Activated naive CD8-positive, alpha-beta T cell (primary cell): ENCODE results near the gene KIF20B.

ENCODE experiments used
- H3K27ac Mint-ChIP-seq: one replicate; pipeline ENCODE4 v1.8.0; 2021; ENCODE audit warnings: mixed read lengths
- H3K27me3 Mint-ChIP-seq: one replicate; pipeline ENCODE4 v1.8.0; 2021; ENCODE audit warnings: mixed read lengths
- H3K36me3 Mint-ChIP-seq: one replicate; pipeline ENCODE4 v1.8.0; 2021; ENCODE audit warnings: mixed read lengths
- H3K4me1 Mint-ChIP-seq: one replicate; pipeline ENCODE4 v1.8.0; 2021; ENCODE audit warnings: low read depth, mixed read lengths
- H3K4me3 Mint-ChIP-seq: one replicate; pipeline ENCODE4 v1.8.0; 2021; ENCODE audit warnings: mild to moderate bottlenecking, mixed read lengths
- H3K9me3 Mint-ChIP-seq: one replicate; pipeline ENCODE4 v1.8.0; 2021; ENCODE audit warnings: low read depth, mixed read lengths

The KIF20B gene

GRCh38 chr10:89668386-89669071 lies 32.9 kb upstream of the KIF20B start:
- Mint-ChIP-seq H3K4me1 (no peaks in the 10 kb centered on the region), H3K27me3 (peaks cover 9% of the 10 kb centered on the region), H3K4me3 (no peak overlapping the region), H3K27ac (no peak overlapping the region), H3K9me3 (no peaks in the 10 kb centered on the region), H3K36me3 (peaks cover 5% of the 10 kb centered on the region)

- no peaks in the 10 kb centered on the region for H3K4me1 Mint-ChIP-seq
- H3K36me3 Mint-ChIP-seq = peaks cover 5% of the 10 kb centered on the region
- no peak overlapping the region for H3K4me3 Mint-ChIP-seq
- no peak overlapping the region for H3K27ac Mint-ChIP-seq
- H3K27me3 Mint-ChIP-seq = peaks cover 9% of the 10 kb centered on the region
- no peaks in the 10 kb centered on the region for H3K9me3 Mint-ChIP-seq
Observed at GRCh38 chr10:89669985-89670384, 31.4 kb upstream of the KIF20B start.

- peaks cover 5% of the 10 kb centered on the region for H3K36me3 Mint-ChIP-seq
- H3K4me3 Mint-ChIP-seq = no peak overlapping the region
- no peaks in the 10 kb centered on the region for H3K9me3 Mint-ChIP-seq
- H3K27ac Mint-ChIP-seq = no peak overlapping the region
- H3K4me1 Mint-ChIP-seq = no peaks in the 10 kb centered on the region
- H3K27me3 Mint-ChIP-seq = peaks cover 9% of the 10 kb centered on the region
Observed at GRCh38 chr10:89670926-89671325, 30.5 kb upstream of the KIF20B start.

- Mint-ChIP-seq H3K36me3 (peaks cover 5% of the 10 kb centered on the region), H3K27me3 (peaks cover 15% of the 10 kb centered on the region), H3K4me1 (no peaks in the 10 kb centered on the region), H3K9me3 (no peaks in the 10 kb centered on the region), H3K4me3 (no peak overlapping the region), H3K27ac (no peak overlapping the region)
Observed at GRCh38 chr10:89677341-89677740, 24.0 kb upstream of the KIF20B start.

- no peaks in the 10 kb centered on the region for H3K4me1 Mint-ChIP-seq
- H3K36me3 Mint-ChIP-seq = peaks cover 2% of the 10 kb centered on the region
- no peaks in the 10 kb centered on the region for H3K9me3 Mint-ChIP-seq
- no peak overlapping the region for H3K27ac Mint-ChIP-seq
- peaks cover 15% of the 10 kb centered on the region for H3K27me3 Mint-ChIP-seq
- no peak overlapping the region for H3K4me3 Mint-ChIP-seq
Observed at GRCh38 chr10:89679986-89680385, 21.4 kb upstream of the KIF20B start.

- peaks cover 3% of the 10 kb centered on the region for H3K36me3 Mint-ChIP-seq
- no peak overlapping the region for H3K4me3 Mint-ChIP-seq
- H3K4me1 Mint-ChIP-seq = peaks cover 3% of the 10 kb centered on the region
- no peak overlapping the region for H3K27ac Mint-ChIP-seq
- peaks cover 11% of the 10 kb centered on the region for H3K27me3 Mint-ChIP-seq
- H3K9me3 Mint-ChIP-seq = no peaks in the 10 kb centered on the region
Observed at GRCh38 chr10:89683883-89684282, 17.5 kb upstream of the KIF20B start.

- peaks cover 11% of the 10 kb centered on the region for H3K27me3 Mint-ChIP-seq
- no peaks in the 10 kb centered on the region for H3K9me3 Mint-ChIP-seq
- no peak overlapping the region for H3K4me3 Mint-ChIP-seq
- peaks cover 3% of the 10 kb centered on the region for H3K36me3 Mint-ChIP-seq
- H3K4me1 Mint-ChIP-seq = peaks cover 3% of the 10 kb centered on the region
- H3K27ac Mint-ChIP-seq = no peak overlapping the region
Observed at GRCh38 chr10:89684604-89685003, 16.8 kb upstream of the KIF20B start.

GRCh38 chr10:89685936-89686335 lies 15.5 kb upstream of the KIF20B start:
- Mint-ChIP-seq H3K4me3 (no peak overlapping the region), H3K9me3 (no peaks in the 10 kb centered on the region), H3K27ac (no peak overlapping the region), H3K27me3 (peaks cover 6% of the 10 kb centered on the region), H3K36me3 (peaks cover 8% of the 10 kb centered on the region), H3K4me1 (peaks cover 3% of the 10 kb centered on the region)

GRCh38 chr10:89690027-89690426 lies 11.4 kb upstream of the KIF20B start:
- Mint-ChIP-seq H3K4me3 (no peak overlapping the region), H3K9me3 (no peaks in the 10 kb centered on the region), H3K36me3 (peaks cover 12% of the 10 kb centered on the region), H3K4me1 (peaks cover 3% of the 10 kb centered on the region), H3K27me3 (no peaks in the 10 kb centered on the region), H3K27ac (no peak overlapping the region)

- no peak overlapping the region for H3K4me3 Mint-ChIP-seq
- H3K27me3 Mint-ChIP-seq = no peaks in the 10 kb centered on the region
- H3K4me1 Mint-ChIP-seq = no peaks in the 10 kb centered on the region
- H3K9me3 Mint-ChIP-seq = no peaks in the 10 kb centered on the region
- H3K36me3 Mint-ChIP-seq = peaks cover 12% of the 10 kb centered on the region
- H3K27ac Mint-ChIP-seq = no peak overlapping the region
Observed at GRCh38 chr10:89692416-89692815, 9.0 kb upstream of the KIF20B start.

- Mint-ChIP-seq H3K9me3 (no peaks in the 10 kb centered on the region), H3K27me3 (no peaks in the 10 kb centered on the region), H3K36me3 (peaks cover 12% of the 10 kb centered on the region), H3K4me3 (no peak overlapping the region), H3K27ac (no peak overlapping the region), H3K4me1 (no peaks in the 10 kb centered on the region)
Observed at GRCh38 chr10:89693176-89693575, 8.2 kb upstream of the KIF20B start.

GRCh38 chr10:89695307-89695706 lies 6.1 kb upstream of the KIF20B start:
- no peaks in the 10 kb centered on the region for H3K9me3 Mint-ChIP-seq
- peaks cover 14% of the 10 kb centered on the region for H3K36me3 Mint-ChIP-seq
- H3K4me1 Mint-ChIP-seq = peaks cover 5% of the 10 kb centered on the region
- no peaks in the 10 kb centered on the region for H3K27me3 Mint-ChIP-seq
- H3K4me3 Mint-ChIP-seq = no peak overlapping the region
- no peak overlapping the region for H3K27ac Mint-ChIP-seq

GRCh38 chr10:89697946-89698345 lies 3.4 kb upstream of the KIF20B start:
- no peaks in the 10 kb centered on the region for H3K27me3 Mint-ChIP-seq
- H3K36me3 Mint-ChIP-seq = peaks cover 10% of the 10 kb centered on the region
- no peak overlapping the region for H3K27ac Mint-ChIP-seq
- no peak overlapping the region for H3K4me3 Mint-ChIP-seq
- H3K9me3 Mint-ChIP-seq = no peaks in the 10 kb centered on the region
- H3K4me1 Mint-ChIP-seq = peaks cover 24% of the 10 kb centered on the region

- Mint-ChIP-seq H3K9me3 (no peaks in the 10 kb centered on the region), H3K36me3 (peaks cover 5% of the 10 kb centered on the region), H3K27me3 (no peaks in the 10 kb centered on the region), H3K27ac (no peak overlapping the region), H3K4me1 (peaks cover 29% of the 10 kb centered on the region), H3K4me3 (peak overlapping the region; percentile 35)
Observed at GRCh38 chr10:89699581-89700064, 1.8 kb upstream of the KIF20B start.

GRCh38 chr10:89700923-89701241 lies 508 bp upstream of the KIF20B start:
- peak overlapping the region; percentile 96 for H3K4me3 Mint-ChIP-seq
- H3K27ac Mint-ChIP-seq = peak overlapping the region; percentile 98
- no peaks in the 10 kb centered on the region for H3K27me3 Mint-ChIP-seq
- H3K9me3 Mint-ChIP-seq = no peaks in the 10 kb centered on the region
- H3K4me1 Mint-ChIP-seq = peaks cover 36% of the 10 kb centered on the region
- H3K36me3 Mint-ChIP-seq = peaks cover 4% of the 10 kb centered on the region

GRCh38 chr10:89702121-89702480 lies 711 bp downstream of the KIF20B start:
- peaks cover 4% of the 10 kb centered on the region for H3K36me3 Mint-ChIP-seq
- no peaks in the 10 kb centered on the region for H3K27me3 Mint-ChIP-seq
- peak overlapping the region; percentile 96 for H3K4me3 Mint-ChIP-seq
- no peaks in the 10 kb centered on the region for H3K9me3 Mint-ChIP-seq
- H3K4me1 Mint-ChIP-seq = peaks cover 45% of the 10 kb centered on the region
- peak overlapping the region; percentile 98 for H3K27ac Mint-ChIP-seq
